Coronary artery (tissue), 2 donors: ENCODE measurements around the gene USP6NL.

Experiments
- DNase-seq: peaks from one replicate; pipeline ENCODE4 v3.0.0-alpha.2; 2017; ENCODE audit warnings: low spot score
- H3K27ac ChIP-seq, 2 donors: fragments of 200-600 bp; sonication (generic); one replicate each; pipeline ENCODE4 v1.5.1; 2016 to 2019
- H3K4me3 ChIP-seq: fragments of 200-600 bp; sonication (generic); 2 replicates; pipeline ENCODE4 v1.5.1; 2016; ENCODE audit warnings: mild to moderate bottlenecking, moderate library complexity
- CTCF ChIP-seq: fragments of 200-600 bp; sonication (generic); IDR thresholded peaks from one replicate; pipeline ENCODE4 v1.5.1; 2019; ENCODE audit warnings: antibody characterized with exemption

Gene USP6NL

GRCh38 chr10:11602919-11603523 lies 8.4 kb downstream of the USP6NL start:
- H3K27ac ChIP-seq = no peak overlapping the region
- DNase-seq = no peak
- no peak overlapping the region for H3K4me3 ChIP-seq
- no peak for TF ChIP-seq CTCF

- Histone ChIP-seq H3K4me3 (no peak overlapping the region), H3K27ac (no peak overlapping the region)
- TF ChIP-seq CTCF = no peak
- no peak for DNase-seq
These were observed 9.1 kb downstream of the USP6NL start for GRCh38 chr10:11602358-11602757.

GRCh38 chr10:11601670-11602069 lies 9.8 kb downstream of the USP6NL start:
- DNase-seq = no peak
- H3K27ac ChIP-seq = no peak overlapping the region
- H3K4me3 ChIP-seq = no peak overlapping the region
- no peak for TF ChIP-seq CTCF

- no peak for TF ChIP-seq CTCF
These were observed 11.2 kb downstream of the USP6NL start for GRCh38 chr10:11600280-11600679.

GRCh38 chr10:11598712-11599397 lies 12.6 kb downstream of the USP6NL start:
- DNase-seq = no peak
- Histone ChIP-seq H3K4me3 (no peak overlapping the region), H3K27ac (no peak overlapping the region)
- TF ChIP-seq CTCF = no peak

More at GRCh38 chr10:11600280-11600679, 11.2 kb downstream of the USP6NL start:
- Histone ChIP-seq H3K4me3 (no peak overlapping the region), H3K27ac (no peak overlapping the region)
- DNase-seq = no peak

- TF ChIP-seq CTCF = no peak
- no peak overlapping the region for H3K27ac ChIP-seq
- H3K4me3 ChIP-seq = no peak overlapping the region
- DNase-seq = no peak
These were observed 14.0 kb downstream of the USP6NL start for GRCh38 chr10:11597470-11597869.

- no peak for TF ChIP-seq CTCF
- H3K4me3 ChIP-seq = no peak overlapping the region
- no peak overlapping the region for H3K27ac ChIP-seq
- DNase-seq = no peak
These were observed 16.1 kb downstream of the USP6NL start for GRCh38 chr10:11595395-11595692.
